Fibroblast of mammary gland (primary cell): ENCODE results near the gene FTCD.
A peak's percentile ranks its signal among the peaks of the same experiment; 100 is the strongest.

Source experiments
- DNase-seq: peaks from one replicate; pipeline ENCODE4 v3.0.0-alpha.2; 2010; ENCODE audit warnings: low read depth
- H3K4me3 ChIP-seq: 2 replicates; pipeline ENCODE4 v1.5.1; 2011; ENCODE audit warnings: low read depth, mild to moderate bottlenecking, low read length, moderate library complexity; ENCODE audit not compliant: control insufficient read depth
- TF ChIP-seq, protein P1 (sequence below): conservative IDR thresholded peaks from 2 replicates; pipeline ENCODE4 v1.5.1; 2011; ENCODE audit warnings: low read depth, low read length, inconsistent platforms; ENCODE audit not compliant: control insufficient read depth, insufficient read depth

The FTCD gene

DNA sequence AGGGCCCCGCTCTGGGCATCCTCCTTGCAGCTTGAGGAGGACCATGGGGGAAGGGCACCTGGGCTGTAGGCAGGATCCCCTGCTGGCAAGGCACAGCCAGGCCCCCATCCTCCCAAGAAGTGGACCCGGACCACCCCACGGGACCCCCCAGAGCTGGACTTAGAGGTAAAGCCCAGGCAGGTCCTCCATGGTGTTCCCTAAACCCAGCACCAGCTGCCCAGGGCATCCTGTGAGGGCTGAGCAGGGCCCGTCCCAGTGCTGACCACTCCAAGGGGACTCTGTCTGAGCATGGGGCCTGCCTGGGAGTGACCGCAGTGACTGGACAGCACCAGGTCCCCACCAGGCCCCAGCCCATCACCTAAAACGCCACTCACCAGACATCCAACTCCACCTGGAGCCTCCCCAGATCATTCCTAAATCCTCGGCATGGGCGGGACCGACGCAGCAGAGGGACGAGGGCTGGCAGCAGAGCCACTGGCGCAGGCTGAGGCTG lies 36.2 kb downstream of the FTCD start:
- TF ChIP-seq, protein P1, sequence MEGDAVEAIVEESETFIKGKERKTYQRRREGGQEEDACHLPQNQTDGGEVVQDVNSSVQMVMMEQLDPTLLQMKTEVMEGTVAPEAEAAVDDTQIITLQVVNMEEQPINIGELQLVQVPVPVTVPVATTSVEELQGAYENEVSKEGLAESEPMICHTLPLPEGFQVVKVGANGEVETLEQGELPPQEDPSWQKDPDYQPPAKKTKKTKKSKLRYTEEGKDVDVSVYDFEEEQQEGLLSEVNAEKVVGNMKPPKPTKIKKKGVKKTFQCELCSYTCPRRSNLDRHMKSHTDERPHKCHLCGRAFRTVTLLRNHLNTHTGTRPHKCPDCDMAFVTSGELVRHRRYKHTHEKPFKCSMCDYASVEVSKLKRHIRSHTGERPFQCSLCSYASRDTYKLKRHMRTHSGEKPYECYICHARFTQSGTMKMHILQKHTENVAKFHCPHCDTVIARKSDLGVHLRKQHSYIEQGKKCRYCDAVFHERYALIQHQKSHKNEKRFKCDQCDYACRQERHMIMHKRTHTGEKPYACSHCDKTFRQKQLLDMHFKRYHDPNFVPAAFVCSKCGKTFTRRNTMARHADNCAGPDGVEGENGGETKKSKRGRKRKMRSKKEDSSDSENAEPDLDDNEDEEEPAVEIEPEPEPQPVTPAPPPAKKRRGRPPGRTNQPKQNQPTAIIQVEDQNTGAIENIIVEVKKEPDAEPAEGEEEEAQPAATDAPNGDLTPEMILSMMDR, result no peak
- no peak for DNase-seq

DNA sequence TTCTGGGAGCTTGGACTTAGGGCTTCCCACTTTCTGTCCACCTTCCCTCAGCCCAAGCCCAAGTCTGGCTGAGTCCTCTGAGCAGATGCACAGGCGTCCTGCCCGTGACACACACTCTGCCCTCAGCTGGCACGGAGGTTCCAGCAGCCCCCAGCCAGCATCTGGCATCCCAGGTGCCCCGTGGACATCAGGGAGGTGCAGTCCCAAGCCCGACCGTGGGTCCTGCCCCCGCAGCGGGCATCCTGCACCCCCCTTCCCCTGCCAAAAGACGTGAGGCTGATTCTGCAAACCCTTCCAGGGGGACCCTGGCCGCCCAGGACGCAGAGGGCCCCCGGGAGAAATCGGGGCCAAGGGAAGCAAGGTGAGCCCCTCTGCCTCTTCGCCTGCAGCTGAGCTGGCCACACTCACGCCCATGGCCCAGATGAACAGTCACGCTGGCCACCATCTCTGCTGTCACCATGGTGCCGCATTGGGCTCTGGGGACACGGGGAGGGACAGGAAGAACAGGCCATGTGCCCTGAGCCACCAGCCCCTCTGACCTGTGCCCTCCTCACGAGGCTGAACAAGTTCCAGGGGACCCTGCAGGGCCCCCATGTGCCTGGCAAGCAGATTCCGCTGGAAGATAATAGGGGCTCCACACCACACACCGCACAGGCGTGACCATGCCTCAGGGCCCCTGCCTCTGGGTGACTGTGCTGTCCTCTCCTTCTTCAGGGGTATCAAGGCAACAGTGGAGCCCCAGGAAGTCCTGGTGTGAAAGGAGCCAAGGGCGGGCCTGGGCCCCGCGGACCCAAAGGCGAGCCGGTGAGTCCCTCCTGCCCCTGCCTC lies 36.8 kb downstream of the FTCD start:
- DNase-seq, result peak; percentile 12
- TF ChIP-seq, protein P1, result no peak
- no peak overlapping the region for H3K4me3 ChIP-seq

More for the DNA sequence above, 36.2 kb downstream of the FTCD start:
- H3K4me3 ChIP-seq, result no peak overlapping the region

DNA sequence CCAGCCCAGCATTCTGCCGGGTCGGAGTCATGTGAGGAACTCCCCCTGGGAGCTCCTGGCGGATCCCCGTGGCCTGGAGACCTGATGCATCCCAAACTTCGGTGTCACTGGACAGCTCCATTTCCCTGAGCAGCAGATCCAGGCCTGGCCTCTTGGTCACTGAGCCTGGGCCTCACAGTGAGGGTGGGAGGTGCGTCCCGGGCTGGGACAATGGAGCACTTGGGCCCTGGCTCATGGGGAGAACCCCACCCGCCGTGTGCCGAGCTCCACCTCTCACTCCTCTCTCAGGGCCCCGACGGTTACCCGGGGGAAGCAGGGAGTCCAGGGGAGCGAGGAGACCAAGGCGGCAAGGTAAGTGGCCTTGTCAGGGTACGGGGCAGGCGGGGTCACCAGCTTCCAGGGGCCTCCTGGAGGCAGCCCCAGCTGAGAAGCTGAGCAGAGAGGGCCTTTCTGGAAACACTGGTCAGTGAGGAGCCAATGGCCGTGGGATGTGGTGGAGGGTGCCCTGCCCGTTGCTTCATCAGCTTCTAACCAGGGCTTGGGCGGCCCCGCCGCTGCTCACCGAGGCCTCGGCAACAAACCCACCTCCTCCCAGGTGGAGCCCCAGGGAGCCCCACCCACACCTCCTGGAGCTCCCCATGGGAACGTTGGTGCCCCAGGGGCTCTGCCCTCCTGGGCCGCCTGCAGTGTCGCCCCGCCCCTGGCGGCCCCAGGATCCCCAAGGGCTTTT lies 37.6 kb downstream of the FTCD start:
- DNase-seq, result peak; percentile 38
- TF ChIP-seq, protein P1, result no peak

DNA sequence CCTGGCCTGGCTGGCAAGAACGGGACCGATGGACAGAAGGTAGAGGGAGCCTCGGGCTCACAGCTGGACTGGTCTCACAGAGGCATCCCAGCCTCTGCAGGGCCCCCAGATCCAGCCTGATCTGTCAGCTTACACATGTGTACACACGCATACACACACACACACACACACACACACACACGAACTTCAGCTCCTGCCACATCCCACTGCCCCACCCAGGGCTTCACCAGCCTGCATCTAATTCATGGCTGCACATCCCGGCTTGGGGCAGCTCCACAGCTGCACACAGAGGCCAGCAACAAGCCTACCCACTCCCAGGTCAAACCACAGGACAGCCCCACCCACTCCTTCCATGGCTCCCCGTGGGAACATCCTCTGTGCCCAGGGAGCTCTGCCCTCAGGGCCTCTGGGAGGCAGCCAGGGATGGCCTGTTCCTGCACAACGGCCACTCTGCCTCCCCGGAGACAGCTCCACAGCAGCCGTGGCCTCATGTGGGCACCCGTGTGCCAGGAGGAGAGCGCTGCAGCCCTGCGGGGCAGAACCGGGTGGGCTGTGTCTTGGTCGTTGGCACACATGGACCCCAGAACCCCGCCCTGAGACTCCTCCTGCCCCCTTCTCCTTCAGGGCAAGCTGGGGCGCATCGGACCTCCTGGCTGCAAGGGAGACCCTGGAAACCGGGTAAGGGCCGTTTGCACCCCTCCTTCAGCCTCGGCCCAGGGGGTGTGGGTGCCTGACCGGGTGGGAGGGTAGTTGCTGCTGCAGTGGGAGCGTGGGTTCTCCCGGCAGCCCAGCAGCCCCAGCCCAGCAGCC lies 38.4 kb downstream of the FTCD start:
- TF ChIP-seq, protein P1, result no peak
- peak; percentile 65 for DNase-seq
- H3K4me3 ChIP-seq, result no peak overlapping the region

More for the DNA sequence above, 37.6 kb downstream of the FTCD start:
- H3K4me3 ChIP-seq, result no peak overlapping the region

DNA sequence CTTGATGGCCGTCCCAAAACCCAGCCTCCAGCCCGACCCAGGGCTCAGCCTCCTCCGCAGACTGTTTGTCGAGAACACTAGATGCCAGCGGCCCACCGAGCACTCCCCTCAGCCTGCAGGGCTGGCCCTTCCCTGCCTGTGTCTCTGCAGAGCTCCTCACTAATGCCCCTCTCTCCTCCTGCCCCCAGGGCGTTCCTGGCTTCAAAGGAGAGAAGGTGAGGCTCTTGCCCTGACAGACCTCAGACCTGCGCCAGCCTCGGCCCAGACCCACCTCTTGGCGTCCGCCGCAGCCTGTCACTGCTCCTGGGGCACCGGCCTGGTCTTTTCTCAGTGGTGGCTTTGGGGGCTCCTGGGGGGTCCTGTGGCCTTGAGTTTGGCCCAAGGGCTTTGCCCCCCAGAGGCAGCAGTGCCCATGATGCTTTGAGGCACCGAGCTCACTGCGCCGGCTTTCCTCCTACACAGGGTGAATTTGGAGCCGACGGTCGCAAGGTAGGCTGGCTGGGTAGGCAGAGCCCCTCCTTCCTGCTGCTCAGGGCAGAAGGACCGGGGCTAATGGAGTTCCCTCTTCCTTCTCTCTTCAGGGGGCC lies 39.1 kb downstream of the FTCD start:
- TF ChIP-seq, protein P1, result no peak
- DNase-seq, result peak; percentile 7
- no peak overlapping the region for H3K4me3 ChIP-seq
